Karpas-422 (cell line): ENCODE measurements around the gene FYB1. TPM values are rescaled to one million over a fixed set of nuclear protein-coding genes. Genes with fewer than 3 reads are reported as not detected.

ENCODE experiments used
- DNase-seq: peaks from one replicate; pipeline ENCODE4 v3.0.0-alpha.2; 2015
- H2AFZ ChIP-seq: fragments of 200-600 bp; sonication (generic); 2 replicates; pipeline ENCODE4 v1.6.1; 2014; ENCODE audit warnings: antibody characterized with exemption, low read length, mixed read lengths
- H3K27ac ChIP-seq: fragments of 200-600 bp; sonication (generic); 2 replicates; pipeline ENCODE4 v1.5.1; 2014; ENCODE audit warnings: mild to moderate bottlenecking, low read length, moderate library complexity
- H3K27me3 ChIP-seq: fragments of 200-600 bp; sonication (generic); 2 replicates; pipeline ENCODE4 v1.6.1; 2014; ENCODE audit warnings: low read length, mixed read lengths
- H3K36me3 ChIP-seq: fragments of 200-600 bp; sonication (generic); 2 replicates; pipeline ENCODE4 v1.6.1; 2014; ENCODE audit warnings: low read length, mixed read lengths; ENCODE audit not compliant: insufficient read depth
- H3K4me1 ChIP-seq: fragments of 200-600 bp; sonication (generic); 2 replicates; pipeline ENCODE4 v1.6.1; 2014; ENCODE audit warnings: mild to moderate bottlenecking, low read length, mixed read lengths
- H3K4me2 ChIP-seq: fragments of 200-600 bp; sonication (generic); 2 replicates; pipeline ENCODE4 v1.6.1; 2014; ENCODE audit warnings: low read length, low read depth, mild to moderate bottlenecking; ENCODE audit not compliant: poor library complexity, severe bottlenecking
- H3K4me3 ChIP-seq: fragments of 200-600 bp; sonication (generic); 2 replicates; pipeline ENCODE4 v1.5.1; 2014; ENCODE audit warnings: mild to moderate bottlenecking, antibody characterized with exemption, low read length, mixed read lengths
- H3K79me2 ChIP-seq: fragments of 200-600 bp; sonication (generic); 2 replicates; pipeline ENCODE4 v1.6.1; 2014; ENCODE audit warnings: mild to moderate bottlenecking, low read length, mixed read lengths
- H3K9ac ChIP-seq: fragments of 200-600 bp; sonication (generic); 2 replicates; pipeline ENCODE4 v1.6.0; 2014; ENCODE audit warnings: low read length
- H3K9me2 ChIP-seq: fragments of 200-600 bp; sonication (generic), shearing (Covaris generic); replicated peaks from 2 replicates; pipeline ENCODE4 v1.6.0; 2014; ENCODE audit warnings: mild to moderate bottlenecking, low read length, moderate library complexity; ENCODE audit not compliant: insufficient read depth
- H3K9me3 ChIP-seq: fragments of 300-700, 200-600 bp; sonication (generic); 2 replicates; pipeline ENCODE4 v1.6.1; 2014; ENCODE audit warnings: low read length, mixed read lengths
- H4K20me1 ChIP-seq: fragments of 200-600 bp; sonication (generic); 2 replicates; pipeline ENCODE4 v1.6.1; 2014; ENCODE audit warnings: mild to moderate bottlenecking, antibody characterized with exemption, low read length, low read depth; ENCODE audit not compliant: insufficient read depth
- total RNA-seq: library from RNA; depleted of rRNA; stranded (reverse); fragments of >200 nt; shearing (Covaris generic); gene quantifications from 2 replicates; pipeline ENCODE4 v1.2.3, GENCODE V29; 2014; ENCODE audit warnings: low replicate concordance

The FYB1 gene
- total RNA-seq, 1 experiment from 2014 or later: 2.8 TPM

DNA sequence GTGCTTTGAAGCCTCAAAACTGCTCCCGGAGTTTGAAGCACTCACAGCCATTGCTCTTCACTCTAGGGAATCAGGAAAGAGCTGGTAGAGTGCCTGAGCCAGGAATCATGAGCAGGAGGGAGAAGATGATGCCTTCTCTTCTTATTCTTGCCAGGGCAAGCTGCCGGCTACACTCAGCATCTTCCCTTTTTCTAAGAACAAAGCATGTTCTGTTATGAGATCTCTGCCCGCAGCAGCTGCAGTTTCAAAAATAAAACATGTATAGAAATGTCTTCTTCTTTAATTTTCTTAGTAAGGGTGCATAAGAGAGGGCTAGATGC lies 87.3 kb downstream of the FYB1 start:
- H3K4me1 ChIP-seq: no peaks in the 10 kb centered on the region
- no peak overlapping the region for H3K4me2 ChIP-seq
- H3K79me2 ChIP-seq: no peaks in the 10 kb centered on the region
- H3K9ac ChIP-seq: no peak overlapping the region
- no peaks in the 10 kb centered on the region for H4K20me1 ChIP-seq
- no peak overlapping the region for H3K27ac ChIP-seq
- no peak overlapping the region for H2AFZ ChIP-seq
- no peaks in the 10 kb centered on the region for H3K9me3 ChIP-seq
- H3K27me3 ChIP-seq: no peaks in the 10 kb centered on the region
- no peaks in the 10 kb centered on the region for H3K9me2 ChIP-seq
- no peak for DNase-seq
- H3K36me3 ChIP-seq: no peaks in the 10 kb centered on the region
- H3K4me3 ChIP-seq: no peak overlapping the region

DNA sequence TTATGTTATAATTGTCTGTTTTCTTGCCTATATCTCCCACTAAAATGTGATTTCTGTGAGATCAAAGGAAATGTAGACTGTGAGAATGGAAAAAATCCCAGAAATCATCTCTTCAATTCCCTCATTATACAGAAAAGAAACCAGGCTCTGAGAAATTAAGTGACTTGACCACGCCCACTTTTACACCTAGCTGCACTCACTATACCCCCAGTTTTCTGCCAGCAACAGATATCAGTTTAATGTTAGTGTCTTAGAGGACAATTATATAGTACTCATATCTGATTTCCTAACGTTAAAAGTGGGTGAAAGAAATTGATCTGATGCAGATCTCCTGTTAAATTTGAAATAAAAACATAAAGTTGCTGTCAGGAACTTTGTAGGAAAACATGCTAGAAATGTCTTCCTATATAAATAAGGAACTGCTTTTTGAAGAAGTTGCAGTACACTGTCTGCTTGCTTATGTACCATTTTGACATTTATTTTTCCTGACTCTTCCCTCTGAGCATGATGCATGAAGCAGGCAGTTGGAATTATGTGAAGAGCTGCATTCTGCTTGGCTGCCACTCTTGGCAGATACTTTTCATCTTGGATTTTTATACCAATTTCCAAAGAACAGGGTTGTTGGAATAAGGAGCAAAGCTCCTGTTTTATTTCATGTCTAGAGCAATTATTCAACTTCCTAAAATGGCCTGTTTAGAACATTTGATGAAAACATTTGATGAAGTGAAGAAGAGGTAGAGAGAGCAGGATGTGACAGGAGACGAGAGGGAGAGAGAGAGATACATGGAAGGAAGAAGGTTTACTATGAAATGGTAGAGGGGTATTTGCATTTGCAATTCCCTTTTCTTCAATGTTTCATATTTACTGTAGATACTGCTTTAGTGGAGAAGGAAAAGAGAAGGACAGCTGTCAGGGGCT lies 87.9 kb downstream of the FYB1 start:
- no peaks in the 10 kb centered on the region for H3K36me3 ChIP-seq
- no peak overlapping the region for H2AFZ ChIP-seq
- H3K9ac ChIP-seq: no peak overlapping the region
- no peak overlapping the region for H3K4me3 ChIP-seq
- H3K27ac ChIP-seq: no peak overlapping the region
- no peaks in the 10 kb centered on the region for H3K4me1 ChIP-seq
- H3K9me3 ChIP-seq: no peaks in the 10 kb centered on the region
- no peaks in the 10 kb centered on the region for H3K9me2 ChIP-seq
- no peak for DNase-seq
- no peaks in the 10 kb centered on the region for H3K27me3 ChIP-seq
- H3K79me2 ChIP-seq: no peaks in the 10 kb centered on the region
- no peak overlapping the region for H3K4me2 ChIP-seq
- H4K20me1 ChIP-seq: no peaks in the 10 kb centered on the region

- Histone ChIP-seq H3K27me3 (no peaks in the 10 kb centered on the region), H3K9me3 (no peaks in the 10 kb centered on the region), H3K79me2 (no peaks in the 10 kb centered on the region), H2AFZ (no peak overlapping the region), H4K20me1 (no peaks in the 10 kb centered on the region), H3K4me2 (no peak overlapping the region), H3K4me1 (no peaks in the 10 kb centered on the region), H3K4me3 (no peak overlapping the region), H3K9ac (no peak overlapping the region), H3K36me3 (no peaks in the 10 kb centered on the region), H3K27ac (no peak overlapping the region), H3K9me2 (no peaks in the 10 kb centered on the region)
- no peak for DNase-seq
Observed at GRCh38 chr5:39130716-39131115, 88.6 kb downstream of the FYB1 start.

DNA sequence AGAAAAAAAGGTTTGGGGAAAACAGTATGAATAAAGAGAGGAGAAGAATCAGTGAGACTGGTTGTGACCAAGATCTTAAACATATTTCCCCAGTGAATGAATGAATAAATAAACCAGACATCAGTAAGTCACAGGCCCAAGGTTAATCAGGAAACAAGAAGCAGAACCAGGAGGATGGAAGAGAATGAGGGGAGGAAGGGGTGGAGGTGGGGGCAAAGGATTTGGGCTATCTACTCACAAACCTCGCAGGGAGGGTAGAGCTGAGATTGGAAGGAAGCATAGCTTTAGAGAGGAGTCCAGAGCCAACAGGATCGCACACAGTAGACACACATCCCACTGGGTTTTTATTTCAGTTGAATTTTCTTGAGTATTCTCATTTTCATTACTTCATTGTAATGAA lies 97.4 kb downstream of the FYB1 start:
- Histone ChIP-seq H3K27me3 (no peaks in the 10 kb centered on the region), H3K9me2 (no peaks in the 10 kb centered on the region), H3K4me2 (no peak overlapping the region), H3K4me3 (no peak overlapping the region), H4K20me1 (no peaks in the 10 kb centered on the region), H3K4me1 (no peaks in the 10 kb centered on the region), H3K27ac (no peak overlapping the region), H3K9ac (no peak overlapping the region), H3K9me3 (no peaks in the 10 kb centered on the region), H3K79me2 (no peaks in the 10 kb centered on the region), H3K36me3 (no peaks in the 10 kb centered on the region), H2AFZ (no peak overlapping the region)
- DNase-seq: no peak

- no peaks in the 10 kb centered on the region for H4K20me1 ChIP-seq
- no peak overlapping the region for H3K4me3 ChIP-seq
- no peaks in the 10 kb centered on the region for H3K9me2 ChIP-seq
- H2AFZ ChIP-seq: no peak overlapping the region
- DNase-seq: no peak
- no peak overlapping the region for H3K9ac ChIP-seq
- no peaks in the 10 kb centered on the region for H3K27me3 ChIP-seq
- no peaks in the 10 kb centered on the region for H3K79me2 ChIP-seq
- no peaks in the 10 kb centered on the region for H3K9me3 ChIP-seq
- no peaks in the 10 kb centered on the region for H3K4me1 ChIP-seq
- no peaks in the 10 kb centered on the region for H3K36me3 ChIP-seq
- H3K27ac ChIP-seq: no peak overlapping the region
- no peak overlapping the region for H3K4me2 ChIP-seq
Observed at GRCh38 chr5:39121315-39121714, 98.0 kb downstream of the FYB1 start.

DNA sequence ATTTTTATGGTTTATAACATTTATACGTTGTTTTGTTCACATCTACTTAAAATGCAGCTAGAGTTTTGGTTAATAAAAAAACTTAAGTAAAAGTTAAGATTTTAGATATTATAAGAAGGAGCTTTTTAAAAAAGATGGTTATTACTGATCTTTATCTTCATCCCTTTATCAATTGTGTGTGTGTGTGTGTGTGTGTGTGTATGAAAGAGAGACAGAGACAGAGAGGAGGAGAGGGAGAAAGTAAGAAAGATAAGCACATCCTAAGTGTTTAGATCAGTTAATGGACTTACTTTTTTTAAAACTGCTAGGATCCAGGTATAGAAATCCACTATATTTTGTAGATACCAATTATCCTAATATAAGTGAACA lies 99.3 kb downstream of the FYB1 start:
- no peaks in the 10 kb centered on the region for H3K9me2 ChIP-seq
- no peak overlapping the region for H3K4me3 ChIP-seq
- no peak overlapping the region for H3K4me2 ChIP-seq
- no peaks in the 10 kb centered on the region for H3K4me1 ChIP-seq
- no peaks in the 10 kb centered on the region for H3K79me2 ChIP-seq
- H3K36me3 ChIP-seq: no peaks in the 10 kb centered on the region
- DNase-seq: no peak
- no peak overlapping the region for H3K9ac ChIP-seq
- H2AFZ ChIP-seq: no peak overlapping the region
- no peaks in the 10 kb centered on the region for H3K9me3 ChIP-seq
- H3K27ac ChIP-seq: no peak overlapping the region
- H3K27me3 ChIP-seq: no peaks in the 10 kb centered on the region
- no peaks in the 10 kb centered on the region for H4K20me1 ChIP-seq

- Histone ChIP-seq H3K9me3 (no peaks in the 10 kb centered on the region), H3K9ac (no peak overlapping the region), H3K4me3 (no peak overlapping the region), H3K79me2 (no peaks in the 10 kb centered on the region), H4K20me1 (no peaks in the 10 kb centered on the region), H3K4me2 (no peak overlapping the region), H3K36me3 (no peaks in the 10 kb centered on the region), H3K27me3 (no peaks in the 10 kb centered on the region), H2AFZ (no peak overlapping the region), H3K4me1 (no peaks in the 10 kb centered on the region), H3K27ac (no peak overlapping the region), H3K9me2 (no peaks in the 10 kb centered on the region)
- no peak for DNase-seq
Observed at GRCh38 chr5:39119404-39120051, 99.8 kb downstream of the FYB1 start.

- no peaks in the 10 kb centered on the region for H3K79me2 ChIP-seq
- H2AFZ ChIP-seq: no peak overlapping the region
- H3K9me3 ChIP-seq: no peaks in the 10 kb centered on the region
- no peaks in the 10 kb centered on the region for H3K4me1 ChIP-seq
- H3K27me3 ChIP-seq: no peaks in the 10 kb centered on the region
- H4K20me1 ChIP-seq: no peaks in the 10 kb centered on the region
- H3K27ac ChIP-seq: no peak overlapping the region
- H3K4me2 ChIP-seq: no peak overlapping the region
- H3K9me2 ChIP-seq: no peaks in the 10 kb centered on the region
- H3K36me3 ChIP-seq: no peaks in the 10 kb centered on the region
- no peak overlapping the region for H3K9ac ChIP-seq
- no peak for DNase-seq
- H3K4me3 ChIP-seq: no peak overlapping the region
Observed at GRCh38 chr5:39118638-39119037, 100.7 kb downstream of the FYB1 start.
